Activated T-cell treated with anti-CD3 and anti-CD28 coated beads, Interleukin-2, amount 50 U/mL, for 72 hours (primary cell): Measurements from ENCODE around the gene SLC11A1. TPM values are rescaled to one million over a fixed set of nuclear protein-coding genes. Genes with fewer than 3 reads are reported as not detected.

Experiments used
- ATAC-seq, 2 donors: fragments of 150-1000 bp; cut with Tn5 transposase; replicated peaks in 1 of 2; 2 replicates each; pipeline ENCODE4 v1.10.0; 2021; ENCODE audit warnings: moderate library complexity in 2 of 2, mild to moderate bottlenecking in 1 of 2
- DNase-seq, 2 donors: peaks; one replicate each; pipeline ENCODE4 v3.0.0; 2021 to 2022; ENCODE audit warnings: mixed read lengths in 1 of 2
- H3K27ac Mint-ChIP-seq: one replicate; pipeline ENCODE4 v1.8.0; 2022; ENCODE audit warnings: mild to moderate bottlenecking, moderate library complexity, mixed read lengths
- H3K27me3 Mint-ChIP-seq: one replicate; pipeline ENCODE4 v1.8.0; 2022; ENCODE audit warnings: low read depth, mixed read lengths
- H3K36me3 Mint-ChIP-seq, 2 donors: one replicate each; pipeline ENCODE4 v1.8.0; 2022; ENCODE audit warnings: mixed read lengths in 2 of 2, mild to moderate bottlenecking in 1 of 2; ENCODE audit not compliant: insufficient read depth in 2 of 2
- H3K4me1 Mint-ChIP-seq: one replicate; pipeline ENCODE4 v1.8.0; 2022; ENCODE audit warnings: low read depth, mixed read lengths
- H3K4me3 Mint-ChIP-seq, 2 donors: one replicate each; pipeline ENCODE4 v1.8.0; 2022; ENCODE audit warnings: mild to moderate bottlenecking in 2 of 2, mixed read lengths in 2 of 2, moderate library complexity in 2 of 2
- H3K9me3 Mint-ChIP-seq, 2 donors: one replicate each; pipeline ENCODE4 v1.8.0; 2022; ENCODE audit warnings: mixed read lengths in 2 of 2
- total RNA-seq, 2 donors: library from RNA; stranded (reverse); gene quantifications; one replicate each; pipeline ENCODE4 v1.2.3, GENCODE V29; 2022

SLC11A1 gene
- total RNA-seq, result under 1 TPM in 1 of 2 donors, not detected in 1; 0.19 TPM

GRCh38 chr2:218381916-218382366 is at the start of gene SLC11A1:
TSS of gene SLC11A1 (plus strand) at chr2:218382273. CDS start at chr2:218382369, 96 bp downstream.
- ATAC-seq, result no peak
- no peaks in the 10 kb centered on the region for H3K9me3 Mint-ChIP-seq
- DNase-seq, result no peak
- no peaks in the 10 kb centered on the region for H3K36me3 Mint-ChIP-seq
- peaks cover under 1% of the 10 kb centered on the region for H3K4me1 Mint-ChIP-seq
- no peak within 1 kb of the TSS for H3K27ac Mint-ChIP-seq
- peaks cover 1% of the 10 kb centered on the region for H3K27me3 Mint-ChIP-seq
- no peak within 1 kb of the TSS for H3K4me3 Mint-ChIP-seq

GRCh38 chr2:218332288-218332687 is 49.8 kb upstream of the SLC11A1 start:
- no peaks in the 10 kb centered on the region for H3K9me3 Mint-ChIP-seq
- no peaks in the 10 kb centered on the region for H3K27me3 Mint-ChIP-seq
- ATAC-seq, result no peak
- peak overlapping the region; percentile 26 for H3K27ac Mint-ChIP-seq
- DNase-seq, result no peak
- no peak overlapping the region for H3K4me3 Mint-ChIP-seq
- no peaks in the 10 kb centered on the region for H3K36me3 Mint-ChIP-seq
- peaks cover 28% of the 10 kb centered on the region for H3K4me1 Mint-ChIP-seq

DNA sequence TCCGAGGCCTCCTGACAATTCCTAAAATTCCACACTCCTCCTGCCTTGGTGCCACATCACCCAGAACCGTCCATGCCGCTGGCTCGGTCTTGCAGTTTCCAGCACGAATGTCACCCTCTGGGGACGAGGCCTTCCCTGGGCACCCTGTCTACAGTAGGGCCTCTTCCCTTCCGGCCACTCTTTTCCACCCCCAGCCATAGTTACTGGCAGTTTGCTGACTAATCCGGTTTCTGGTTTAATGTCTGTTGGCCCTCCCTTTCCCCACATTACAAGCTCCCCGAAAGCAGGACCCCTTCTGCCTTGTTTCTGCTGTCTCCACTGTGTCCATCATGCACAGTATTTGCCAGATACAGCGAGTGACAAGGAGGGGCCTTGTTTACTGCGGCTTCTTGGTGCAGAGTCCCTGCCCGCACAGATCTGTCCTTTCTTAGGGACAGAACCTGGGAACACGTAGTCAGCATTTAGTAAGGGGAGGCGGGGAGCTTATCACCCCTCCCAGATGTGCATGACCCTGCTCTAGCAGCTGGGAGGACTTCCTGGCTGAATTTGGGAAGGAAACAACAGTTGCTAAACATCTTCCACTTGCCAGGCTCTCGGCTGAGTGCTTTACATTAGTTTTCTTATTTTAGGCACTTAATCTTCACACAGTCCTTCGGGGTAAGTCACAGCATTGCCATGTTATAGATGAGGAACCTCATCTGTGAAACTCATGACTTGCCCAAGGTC is 49.0 kb upstream of the SLC11A1 start:
- Mint-ChIP-seq H3K27me3 (no peaks in the 10 kb centered on the region), H3K4me1 (peaks cover 22% of the 10 kb centered on the region), H3K27ac (no peak overlapping the region), H3K9me3 (no peaks in the 10 kb centered on the region), H3K36me3 (no peaks in the 10 kb centered on the region), H3K4me3 (peak overlapping the region; percentile 11 to 44)
- ATAC-seq (peak; percentile 37 to 56), DNase-seq (no peak)

DNA sequence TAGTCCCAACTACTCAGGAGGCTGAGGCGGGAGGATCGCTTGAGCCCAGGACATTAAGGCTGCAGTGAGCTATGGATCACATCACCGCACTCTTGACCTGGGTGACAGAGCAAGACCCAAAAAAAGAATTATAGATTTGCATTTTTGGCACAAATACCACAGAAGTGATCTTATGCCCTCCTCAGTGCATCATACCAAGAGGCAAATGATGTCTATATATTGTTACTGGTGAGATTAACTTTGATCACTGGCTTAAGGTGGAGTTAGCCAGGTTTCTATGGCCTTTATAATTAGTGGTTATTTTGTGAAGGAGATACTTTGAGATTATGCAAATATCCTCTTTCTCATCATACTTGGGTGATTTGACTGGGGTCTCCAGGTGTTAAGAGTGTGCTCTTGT is 47.5 kb upstream of the SLC11A1 start:
- no peak overlapping the region for H3K4me3 Mint-ChIP-seq
- no peak for DNase-seq
- no peaks in the 10 kb centered on the region for H3K9me3 Mint-ChIP-seq
- no peak for ATAC-seq
- H3K27me3 Mint-ChIP-seq, result no peaks in the 10 kb centered on the region
- no peak overlapping the region for H3K27ac Mint-ChIP-seq
- H3K36me3 Mint-ChIP-seq, result no peaks in the 10 kb centered on the region
- peaks cover 22% of the 10 kb centered on the region for H3K4me1 Mint-ChIP-seq

DNA sequence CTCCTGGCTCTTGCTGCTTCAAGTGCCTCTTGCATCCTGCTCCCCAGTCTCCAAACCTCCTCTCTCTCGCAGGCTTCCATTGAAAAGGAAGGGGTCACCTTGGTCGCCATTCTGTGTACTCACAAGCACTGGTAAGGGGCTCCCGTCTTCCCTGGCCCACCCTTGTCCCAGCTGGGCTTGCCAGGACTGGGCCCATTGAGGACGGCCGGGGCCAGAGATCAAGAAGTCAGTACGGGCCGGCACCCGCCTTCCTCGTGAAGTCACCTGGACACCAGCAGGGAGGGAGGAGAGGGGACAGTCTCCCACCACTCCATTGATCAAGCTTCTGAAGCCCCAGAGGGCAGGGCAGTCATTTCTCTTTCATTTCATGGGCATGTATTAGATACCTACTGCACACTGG is 41.4 kb upstream of the SLC11A1 start:
- Mint-ChIP-seq H3K9me3 (no peaks in the 10 kb centered on the region), H3K4me3 (no peak overlapping the region), H3K4me1 (no peaks in the 10 kb centered on the region), H3K27me3 (no peaks in the 10 kb centered on the region), H3K36me3 (no peaks in the 10 kb centered on the region), H3K27ac (no peak overlapping the region)
- no peak for DNase-seq
- no peak for ATAC-seq

DNA sequence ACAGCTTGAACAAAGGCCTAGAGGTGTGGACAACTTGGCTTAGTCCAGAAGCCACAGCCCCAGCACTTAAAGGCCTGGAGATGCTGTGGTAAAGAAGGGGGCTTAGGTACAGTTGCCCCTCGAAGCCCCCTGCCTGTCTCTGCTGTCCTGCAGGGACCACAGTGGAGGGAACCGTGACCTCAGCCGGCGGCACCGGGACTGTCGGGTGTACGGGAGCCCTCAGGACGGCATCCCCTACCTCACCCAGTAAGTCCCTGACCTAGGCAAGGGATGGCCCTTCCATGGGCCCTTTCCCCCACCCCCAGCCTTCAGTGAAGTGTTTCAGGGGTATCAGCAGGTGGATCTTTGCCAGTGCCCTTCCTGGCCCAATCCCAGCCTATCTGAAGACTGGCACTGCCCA is 40.7 kb upstream of the SLC11A1 start:
- Mint-ChIP-seq H3K36me3 (no peaks in the 10 kb centered on the region), H3K4me1 (no peaks in the 10 kb centered on the region), H3K27me3 (no peaks in the 10 kb centered on the region), H3K4me3 (no peak overlapping the region), H3K27ac (no peak overlapping the region), H3K9me3 (no peaks in the 10 kb centered on the region)
- DNase-seq (no peak), ATAC-seq (no peak)

- H3K27me3 Mint-ChIP-seq, result no peaks in the 10 kb centered on the region
- H3K9me3 Mint-ChIP-seq, result no peaks in the 10 kb centered on the region
- H3K27ac Mint-ChIP-seq, result no peak overlapping the region
- no peaks in the 10 kb centered on the region for H3K4me1 Mint-ChIP-seq
- DNase-seq, result no peak
- no peaks in the 10 kb centered on the region for H3K36me3 Mint-ChIP-seq
- H3K4me3 Mint-ChIP-seq, result no peak overlapping the region
- ATAC-seq, result no peak
Measured at GRCh38 chr2:218342837-218343236, 39.2 kb upstream of the SLC11A1 start.

DNA sequence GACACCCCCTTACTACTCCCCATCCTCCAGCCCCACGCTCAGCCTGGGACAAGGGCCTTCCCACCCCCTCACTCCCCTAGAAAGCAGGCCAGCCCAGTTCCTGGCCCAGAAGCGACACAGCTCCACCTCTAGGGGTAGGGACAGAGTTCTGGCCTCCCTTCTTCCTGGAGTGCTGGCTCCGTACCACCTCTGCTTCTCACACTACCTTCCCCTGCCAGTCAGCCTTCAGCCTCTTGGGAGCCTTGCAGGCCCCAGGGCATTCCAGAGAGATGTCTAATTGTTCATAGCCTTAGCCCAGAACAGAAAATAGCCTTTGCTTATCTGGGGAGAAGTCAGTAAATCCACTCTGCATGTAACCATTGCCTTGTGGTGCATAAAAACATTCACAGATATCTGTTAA is 38.5 kb upstream of the SLC11A1 start:
- H3K4me3 Mint-ChIP-seq, result no peak overlapping the region
- H3K36me3 Mint-ChIP-seq, result no peaks in the 10 kb centered on the region
- H3K9me3 Mint-ChIP-seq, result no peaks in the 10 kb centered on the region

DNA sequence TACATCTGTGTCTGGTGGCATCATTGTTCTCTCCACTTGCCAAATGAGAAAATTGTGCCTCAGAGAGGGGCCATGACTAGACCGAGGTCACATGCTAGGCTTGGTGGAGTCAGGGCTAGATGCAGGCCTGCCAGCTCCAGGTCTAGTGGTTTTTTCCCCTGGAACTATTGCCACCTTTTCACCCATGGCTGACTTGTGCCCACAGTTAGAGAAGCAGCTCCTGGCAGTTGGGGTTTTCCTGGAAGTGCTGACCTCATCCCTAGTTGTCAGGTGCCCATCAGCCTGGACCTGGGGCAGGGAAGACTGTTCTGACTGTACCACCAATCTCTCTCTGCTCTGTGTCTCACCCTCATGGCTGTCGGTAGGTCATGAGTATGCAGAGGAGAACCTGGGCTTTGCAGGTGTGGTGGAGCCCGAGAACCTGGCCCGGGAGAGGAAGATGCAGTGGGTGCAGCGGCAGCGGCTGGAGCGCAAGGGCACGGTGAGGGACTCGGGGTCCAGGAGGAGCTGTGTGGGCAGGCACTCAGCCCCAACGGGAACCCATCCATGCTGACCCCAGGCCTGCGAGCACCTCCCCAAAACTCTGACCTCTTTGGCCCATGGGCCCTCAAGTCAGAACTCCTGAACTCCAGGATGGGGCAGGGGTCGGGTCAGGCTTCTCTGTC is 37.9 kb upstream of the SLC11A1 start:
- ATAC-seq, result no peak
- H3K4me3 Mint-ChIP-seq, result no peak overlapping the region
- no peaks in the 10 kb centered on the region for H3K27me3 Mint-ChIP-seq
- no peaks in the 10 kb centered on the region for H3K4me1 Mint-ChIP-seq
- no peaks in the 10 kb centered on the region for H3K9me3 Mint-ChIP-seq
- no peak for DNase-seq
- no peak overlapping the region for H3K27ac Mint-ChIP-seq
- H3K36me3 Mint-ChIP-seq, result no peaks in the 10 kb centered on the region

More for the DNA sequence above, 38.5 kb upstream of the SLC11A1 start:
- Mint-ChIP-seq H3K4me1 (no peaks in the 10 kb centered on the region), H3K27ac (no peak overlapping the region), H3K27me3 (no peaks in the 10 kb centered on the region)
- DNase-seq (no peak), ATAC-seq (no peak)

- ATAC-seq (no peak), DNase-seq (no peak)
- Mint-ChIP-seq H3K27me3 (no peaks in the 10 kb centered on the region), H3K9me3 (peaks cover 0 to 3% of the 10 kb centered on the region in 2 donors), H3K27ac (no peak overlapping the region), H3K36me3 (no peaks in the 10 kb centered on the region), H3K4me3 (no peak overlapping the region), H3K4me1 (no peaks in the 10 kb centered on the region)
Measured at GRCh38 chr2:218344755-218345417, 37.2 kb upstream of the SLC11A1 start.

GRCh38 chr2:218345491-218346236 is 36.4 kb upstream of the SLC11A1 start:
- H3K4me1 Mint-ChIP-seq, result no peaks in the 10 kb centered on the region
- no peaks in the 10 kb centered on the region for H3K36me3 Mint-ChIP-seq
- no peak overlapping the region for H3K27ac Mint-ChIP-seq
- ATAC-seq (no peak), DNase-seq (no peak)
- H3K27me3 Mint-ChIP-seq, result no peaks in the 10 kb centered on the region
- H3K9me3 Mint-ChIP-seq, result peaks cover 0 to 3% of the 10 kb centered on the region in 2 donors
- no peak overlapping the region for H3K4me3 Mint-ChIP-seq

- Mint-ChIP-seq H3K36me3 (peaks cover 4 to 9% of the 10 kb centered on the region in 2 donors), H3K9me3 (peaks cover 4 to 7% of the 10 kb centered on the region in 2 donors), H3K4me1 (no peaks in the 10 kb centered on the region), H3K4me3 (no peak overlapping the region), H3K27ac (no peak overlapping the region), H3K27me3 (no peaks in the 10 kb centered on the region)
- ATAC-seq (no peak), DNase-seq (no peak)
Measured at GRCh38 chr2:218347172-218347571, 34.9 kb upstream of the SLC11A1 start.

DNA sequence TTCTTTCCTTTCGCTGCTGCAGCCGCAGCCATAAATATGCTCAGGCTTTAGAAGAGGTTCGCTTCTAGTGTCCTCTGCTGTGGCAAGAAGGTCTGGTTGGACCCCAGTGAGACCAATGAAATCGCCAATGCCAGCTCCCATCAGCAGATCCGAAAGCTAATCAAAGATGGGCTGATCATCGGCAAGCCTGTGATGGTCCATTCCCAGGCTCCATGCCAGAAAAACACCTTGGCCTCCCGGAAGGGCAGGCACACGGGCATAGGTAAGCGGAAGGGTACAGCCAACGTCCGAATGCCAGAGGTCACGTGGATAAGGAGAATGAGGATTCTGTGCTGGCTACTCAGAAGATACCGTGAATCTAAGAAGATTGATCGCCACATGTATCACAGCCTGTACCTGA is 28.0 kb upstream of the SLC11A1 start:
- peaks cover 4 to 7% of the 10 kb centered on the region in 2 donors for H3K9me3 Mint-ChIP-seq
- no peaks in the 10 kb centered on the region for H3K27me3 Mint-ChIP-seq
- H3K27ac Mint-ChIP-seq, result no peak overlapping the region
- no peaks in the 10 kb centered on the region for H3K4me1 Mint-ChIP-seq
- DNase-seq (no peak), ATAC-seq (no peak)
- peaks cover 4 to 9% of the 10 kb centered on the region in 2 donors for H3K36me3 Mint-ChIP-seq
- no peak overlapping the region for H3K4me3 Mint-ChIP-seq
